ENCODE measurements around the gene TRHDE.

DNA sequence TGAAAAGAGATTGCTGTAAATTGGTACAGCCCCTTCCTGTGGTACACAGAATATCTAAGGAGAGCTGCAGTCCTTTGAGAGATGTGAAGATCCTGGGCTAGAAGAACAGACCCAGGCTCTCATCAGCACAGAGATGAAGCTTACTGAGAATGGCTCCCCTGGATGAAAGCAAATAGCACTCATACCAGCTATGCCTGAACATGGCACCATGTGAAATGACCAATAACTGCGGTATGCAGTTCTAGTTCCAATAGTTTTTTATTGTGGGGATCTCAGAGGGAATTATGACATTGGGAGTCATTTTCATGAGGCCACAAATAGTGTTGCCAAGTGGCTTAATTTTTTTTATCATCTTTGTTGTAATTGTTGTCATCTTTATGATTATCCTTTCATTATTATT is 15.4 kb upstream of the TRHDE start:
- no peak for TF ChIP-seq POLR2A (IDR thresholded peaks at IDR 0.05; ENCODE audit: low read length)
- TF ChIP-seq GATA1 (IDR thresholded peaks at IDR 0.05; ENCODE audit: low read depth, low read length) = no peak
